Hepatocyte (in vitro differentiated cells): ENCODE results near the gene SOX6. TPM values are rescaled to one million over a fixed set of nuclear protein-coding genes. Genes with fewer than 3 reads are reported as not detected.

Source experiments
- DNase-seq: peaks from one replicate; pipeline ENCODE4 v3.0.0-alpha.2; 2016; ENCODE audit warnings: low spot score
- H2AFZ ChIP-seq: fragments of 200-600 bp; sonication (generic); 2 replicates; pipeline ENCODE4 v1.6.0; 2016; ENCODE audit warnings: antibody characterized with exemption, mild to moderate bottlenecking
- H3K27ac ChIP-seq: fragments of 200-600 bp; sonication (generic); 2 replicates; pipeline ENCODE4 v1.5.1; 2016; ENCODE audit warnings: mild to moderate bottlenecking
- H3K27me3 ChIP-seq: fragments of 200-600 bp; sonication (generic); 2 replicates; pipeline ENCODE4 v1.6.1; 2016
- H3K36me3 ChIP-seq: fragments of 200-600 bp; sonication (generic); replicated peaks from 2 replicates; pipeline ENCODE4 v1.5.1; 2016; ENCODE audit warnings: low read depth; ENCODE audit not compliant: insufficient read depth
- H3K4me1 ChIP-seq: fragments of 200-600 bp; sonication (generic); 2 replicates; pipeline ENCODE4 v1.5.1; 2016; ENCODE audit warnings: mild to moderate bottlenecking, moderate library complexity; ENCODE audit not compliant: insufficient read depth
- H3K4me2 ChIP-seq: fragments of 200-600 bp; sonication (generic); 2 replicates; pipeline ENCODE4 v1.6.0; 2016
- H3K4me3 ChIP-seq: fragments of 200-600 bp; sonication (generic); 2 replicates; pipeline ENCODE4 v1.5.1; 2016; ENCODE audit warnings: mild to moderate bottlenecking
- H3K79me2 ChIP-seq: fragments of 200-600 bp; sonication (generic); 2 replicates; pipeline ENCODE4 v1.6.0; 2017; ENCODE audit warnings: mild to moderate bottlenecking
- H3K9me2 ChIP-seq: fragments of 200-600 bp; sonication (generic); replicated peaks from 2 replicates; pipeline ENCODE4 v1.6.0; 2017; ENCODE audit warnings: mild to moderate bottlenecking; ENCODE audit not compliant: insufficient read depth
- H3K9me3 ChIP-seq: fragments of 200-600 bp; sonication (generic); 2 replicates; pipeline ENCODE4 v1.5.1; 2016; ENCODE audit warnings: low read depth, mild to moderate bottlenecking
- H4K20me1 ChIP-seq: fragments of 200-600 bp; sonication (generic); 2 replicates; pipeline ENCODE4 v1.6.0; 2016; ENCODE audit warnings: mild to moderate bottlenecking; ENCODE audit not compliant: insufficient read depth, poor library complexity, severe bottlenecking
- EZH2 ChIP-seq: fragments of 200-600 bp; sonication (generic); IDR thresholded peaks from 2 replicates; pipeline ENCODE4 v1.6.1; 2016; ENCODE audit warnings: antibody characterized with exemption, mild to moderate bottlenecking, borderline replicate concordance
- EZH2phosphoT487 ChIP-seq: fragments of 200-600 bp; sonication (generic); IDR thresholded peaks from one replicate; pipeline ENCODE4 v1.6.1; 2018; ENCODE audit warnings: antibody characterized with exemption, mild to moderate bottlenecking, low read depth, moderate library complexity; ENCODE audit not compliant: unreplicated experiment, severe bottlenecking
- WGBS: methylation state at CpG from one replicate; pipeline ENCODE4 v1.1.6; 2016; ENCODE audit warnings: low lambda C conversion rate; ENCODE audit errors: missing lambda C conversion rate; 5-methylcytosine and 5-hydroxymethylcytosine counted together
- polyA plus RNA-seq: library from polyadenylated mRNA; unstranded; fragments of >200 nt; fragmentation: Nextera tagmentation; extraction: Ambion mirVana; gene quantifications from 2 replicates; pipeline ENCODE4 v1.2.1, GENCODE V29; 2016
- total RNA-seq: library from RNA; depleted of rRNA; stranded (reverse); fragments of >200 nt; gene quantifications from 2 replicates; pipeline ENCODE4 v1.2.3, GENCODE V29; 2014
- TF ChIP-seq, protein P1 (sequence below): fragments of 200-600 bp; sonication (generic); IDR thresholded peaks from 2 replicates; pipeline ENCODE4 v1.5.1; 2016; ENCODE audit warnings: antibody characterized with exemption, mild to moderate bottlenecking; ENCODE audit not compliant: poor library complexity

The SOX6 gene
- total and polyA plus RNA-seq, 2 experiments from 2014 or later, result 23.2 to 75.7 TPM

DNA sequence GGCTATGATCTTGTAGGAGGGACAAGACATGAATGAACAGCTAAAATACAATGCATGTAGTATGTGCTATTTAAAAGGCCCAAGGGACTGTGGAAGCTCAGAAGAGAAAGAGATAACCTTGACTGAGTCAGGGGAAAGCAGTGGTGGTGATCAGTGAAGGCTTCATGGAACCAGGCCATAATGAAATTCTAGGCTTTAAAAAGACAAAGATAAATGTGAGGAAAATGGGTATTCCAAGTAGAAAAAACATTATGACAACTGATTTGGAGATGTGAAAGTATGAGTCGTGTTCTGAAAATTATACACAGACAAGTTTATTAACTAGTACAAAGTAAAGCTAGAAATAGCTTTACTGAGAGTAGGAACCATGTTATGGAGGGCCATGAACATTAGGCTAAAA is 189.8 kb downstream of the SOX6 start:
- WGBS, result 91% methylated on average over 1 of the region's 1 CpG
- TF ChIP-seq EZH2phosphoT487, result no peak
- TF ChIP-seq EZH2, result no peak
- TF ChIP-seq, protein P1, sequence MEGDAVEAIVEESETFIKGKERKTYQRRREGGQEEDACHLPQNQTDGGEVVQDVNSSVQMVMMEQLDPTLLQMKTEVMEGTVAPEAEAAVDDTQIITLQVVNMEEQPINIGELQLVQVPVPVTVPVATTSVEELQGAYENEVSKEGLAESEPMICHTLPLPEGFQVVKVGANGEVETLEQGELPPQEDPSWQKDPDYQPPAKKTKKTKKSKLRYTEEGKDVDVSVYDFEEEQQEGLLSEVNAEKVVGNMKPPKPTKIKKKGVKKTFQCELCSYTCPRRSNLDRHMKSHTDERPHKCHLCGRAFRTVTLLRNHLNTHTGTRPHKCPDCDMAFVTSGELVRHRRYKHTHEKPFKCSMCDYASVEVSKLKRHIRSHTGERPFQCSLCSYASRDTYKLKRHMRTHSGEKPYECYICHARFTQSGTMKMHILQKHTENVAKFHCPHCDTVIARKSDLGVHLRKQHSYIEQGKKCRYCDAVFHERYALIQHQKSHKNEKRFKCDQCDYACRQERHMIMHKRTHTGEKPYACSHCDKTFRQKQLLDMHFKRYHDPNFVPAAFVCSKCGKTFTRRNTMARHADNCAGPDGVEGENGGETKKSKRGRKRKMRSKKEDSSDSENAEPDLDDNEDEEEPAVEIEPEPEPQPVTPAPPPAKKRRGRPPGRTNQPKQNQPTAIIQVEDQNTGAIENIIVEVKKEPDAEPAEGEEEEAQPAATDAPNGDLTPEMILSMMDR, result no peak
- Histone ChIP-seq H4K20me1 (no peaks in the 10 kb centered on the region), H3K4me3 (no peak overlapping the region), H3K36me3 (no peaks in the 10 kb centered on the region), H3K4me1 (peaks cover 14% of the 10 kb centered on the region), H3K27ac (no peak overlapping the region), H3K4me2 (no peak overlapping the region), H3K27me3 (no peaks in the 10 kb centered on the region), H3K9me3 (no peaks in the 10 kb centered on the region), H2AFZ (no peak overlapping the region), H3K9me2 (no peaks in the 10 kb centered on the region), H3K79me2 (no peaks in the 10 kb centered on the region)
- no peak for DNase-seq

DNA sequence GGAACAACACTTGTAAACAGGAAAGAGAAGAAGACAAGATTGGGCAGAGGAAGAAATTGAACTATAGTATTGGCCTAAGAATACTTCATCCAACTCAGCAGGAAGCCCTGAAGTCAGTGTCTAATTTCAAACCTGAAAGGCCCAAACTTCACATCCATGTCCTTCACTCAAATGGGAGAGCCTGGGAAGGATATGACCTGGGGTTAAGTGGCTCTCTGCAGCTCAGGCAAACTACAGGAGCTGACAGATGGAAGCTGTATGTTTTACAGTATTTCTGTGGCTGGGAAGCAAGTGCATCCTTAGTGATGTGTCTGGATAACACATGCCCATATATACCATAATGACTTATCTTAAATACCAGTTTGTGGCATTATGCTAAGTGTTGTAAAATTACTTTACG is 196.2 kb downstream of the SOX6 start:
- H3K9me2 ChIP-seq, result no peaks in the 10 kb centered on the region
- H2AFZ ChIP-seq, result no peak overlapping the region
- H3K36me3 ChIP-seq, result no peaks in the 10 kb centered on the region
- no peaks in the 10 kb centered on the region for H3K27me3 ChIP-seq
- 94% methylated on average over 1 of the region's 1 CpG for WGBS
- no peaks in the 10 kb centered on the region for H3K4me1 ChIP-seq
- no peaks in the 10 kb centered on the region for H3K79me2 ChIP-seq
- H3K9me3 ChIP-seq, result no peaks in the 10 kb centered on the region
- no peak overlapping the region for H3K27ac ChIP-seq
- H3K4me2 ChIP-seq, result no peak overlapping the region
- DNase-seq, result no peak
- H4K20me1 ChIP-seq, result no peaks in the 10 kb centered on the region
- no peak overlapping the region for H3K4me3 ChIP-seq
- TF ChIP-seq EZH2phosphoT487 (no peak), EZH2 (no peak)
- TF ChIP-seq, protein P1, result no peak

DNA sequence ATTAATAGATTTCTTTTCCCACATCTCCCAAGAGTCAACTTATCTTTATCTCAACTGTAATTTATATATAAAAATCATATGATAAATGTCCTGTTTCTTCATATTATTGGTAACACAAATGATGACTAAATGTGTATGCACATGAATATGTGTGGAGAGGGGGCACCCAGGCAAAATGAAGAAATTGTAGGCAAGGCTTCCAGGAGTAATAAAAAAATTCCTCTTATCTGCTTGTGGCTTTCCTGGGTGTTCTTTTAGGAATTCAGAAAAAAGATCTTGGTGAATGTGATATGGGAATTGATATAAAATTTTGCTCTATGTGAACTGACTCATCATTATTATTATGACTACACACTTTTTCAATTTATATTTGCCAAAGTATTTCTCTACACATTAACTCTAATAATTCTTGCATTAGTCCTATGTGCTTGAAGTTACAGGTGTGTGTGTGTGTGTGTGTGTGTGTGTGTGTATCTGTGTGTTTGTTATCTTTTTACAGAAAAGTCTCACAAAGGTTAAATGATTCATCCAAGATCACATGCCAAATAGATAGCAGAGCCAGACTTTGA is 197.8 kb downstream of the SOX6 start:
- H3K4me3 ChIP-seq, result no peak overlapping the region
- H3K9me2 ChIP-seq, result no peaks in the 10 kb centered on the region
- H3K4me2 ChIP-seq, result no peak overlapping the region
- H4K20me1 ChIP-seq, result no peaks in the 10 kb centered on the region
- no peak for DNase-seq
- TF ChIP-seq EZH2phosphoT487, result no peak
- TF ChIP-seq EZH2, result no peak
- TF ChIP-seq, protein P1, result no peak
- H3K27ac ChIP-seq, result no peak overlapping the region
- no peaks in the 10 kb centered on the region for H3K27me3 ChIP-seq
- H3K4me1 ChIP-seq, result peaks cover 8% of the 10 kb centered on the region
- H3K36me3 ChIP-seq, result no peaks in the 10 kb centered on the region
- H3K9me3 ChIP-seq, result no peaks in the 10 kb centered on the region
- no peaks in the 10 kb centered on the region for H3K79me2 ChIP-seq
- H2AFZ ChIP-seq, result no peak overlapping the region

DNA sequence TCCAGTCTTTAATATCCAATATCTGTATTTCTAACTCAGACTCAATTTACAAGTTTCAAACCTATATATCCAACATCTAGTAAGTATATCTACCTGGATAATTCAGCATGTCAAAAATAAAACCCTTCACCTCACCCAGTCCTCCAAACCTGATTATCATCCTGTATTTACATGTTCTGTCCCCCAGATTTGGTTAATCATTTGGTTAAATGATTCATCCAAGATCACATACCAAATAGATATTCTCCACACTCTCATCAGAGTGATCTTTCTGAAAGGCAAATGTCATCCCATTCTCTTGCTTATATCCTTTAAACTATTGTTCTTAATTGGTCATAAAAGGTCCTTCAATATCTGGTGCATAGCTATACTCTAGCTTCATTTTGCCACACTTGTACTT is 199.0 kb downstream of the SOX6 start:
- DNase-seq, result no peak
- Histone ChIP-seq H3K4me3 (no peak overlapping the region), H3K4me2 (no peak overlapping the region), H3K9me3 (no peaks in the 10 kb centered on the region), H3K9me2 (no peaks in the 10 kb centered on the region), H3K27ac (no peak overlapping the region), H3K27me3 (no peaks in the 10 kb centered on the region), H3K36me3 (no peaks in the 10 kb centered on the region), H3K4me1 (peaks cover 8% of the 10 kb centered on the region), H2AFZ (no peak overlapping the region), H3K79me2 (no peaks in the 10 kb centered on the region), H4K20me1 (no peaks in the 10 kb centered on the region)
- TF ChIP-seq EZH2phosphoT487, result no peak
- TF ChIP-seq, protein P1, result no peak
- TF ChIP-seq EZH2, result no peak
